Gastrocnemius medialis (tissue), 4 donors: ENCODE results near the gene SYNPR.

Experiments used
- CTCF ChIP-seq, 5 experiments: fragments of 450-650 bp in 3 of 5; fragments of 200-600 bp in 2 of 5; sonication (generic) in 2 of 5; IDR thresholded peaks in 4 of 5; conservative IDR thresholded peaks in 1 of 5; 1 replicate in 4 of 5; 2 replicates in 1 of 5; pipeline ENCODE4 v1.5.1; 2016 to 2019; ENCODE audit warnings: antibody characterized with exemption in 5 of 5, mild to moderate bottlenecking in 3 of 5, moderate library complexity in 3 of 5
- POLR2A ChIP-seq, 2 donors: fragments of 450-650 bp; IDR thresholded peaks; one replicate each; pipeline ENCODE4 v1.6.1; 2017; ENCODE audit warnings: antibody characterized with exemption in 2 of 2, mild to moderate bottlenecking in 2 of 2, moderate library complexity in 2 of 2

DNA sequence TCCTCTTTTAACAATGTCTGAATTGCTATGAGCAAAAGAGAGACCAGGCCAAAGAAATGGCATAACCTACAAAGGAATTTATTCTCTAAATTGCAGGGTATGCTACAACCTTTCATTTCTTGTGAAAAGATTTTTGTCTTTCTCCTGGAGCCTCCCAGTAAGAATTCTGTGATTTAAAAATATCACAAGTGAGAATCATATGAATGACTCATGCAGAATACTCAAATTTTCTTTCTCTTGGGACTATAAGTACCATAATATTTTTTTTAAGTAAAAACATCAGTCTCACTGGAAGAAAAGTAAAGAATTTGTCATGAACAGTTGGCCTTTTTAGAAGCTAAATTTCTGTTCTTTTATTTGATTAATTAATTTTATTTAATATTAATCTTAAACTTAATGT is 26.3 kb downstream of the SYNPR start:
- TF ChIP-seq CTCF (IDR thresholded peaks at IDR 0.05 in 4 of 5, conservative IDR thresholded peaks at IDR 0.05 in 1 of 5) (no peak), POLR2A (IDR thresholded peaks at IDR 0.05) (no peak)
